Endothelial cell (in vitro differentiated cells): Measurements from ENCODE around the gene MYO18B. TPM values are rescaled to one million over a fixed set of nuclear protein-coding genes. Genes with fewer than 3 reads are reported as not detected.

Source experiments
- DNase-seq: peaks from one replicate; pipeline ENCODE4 v3.0.0; 2021; ENCODE audit warnings: low spot score
- H3K27ac Mint-ChIP-seq: one replicate; pipeline ENCODE4 v1.8.0; 2021; ENCODE audit warnings: mixed read lengths, inconsistent platforms; ENCODE audit not compliant: unreplicated experiment
- H3K27me3 Mint-ChIP-seq: one replicate; pipeline ENCODE4 v1.8.0; 2021; ENCODE audit warnings: mild to moderate bottlenecking, moderate library complexity, mixed read lengths, inconsistent platforms; ENCODE audit not compliant: unreplicated experiment
- H3K36me3 Mint-ChIP-seq: one replicate; pipeline ENCODE4 v1.8.0; 2021; ENCODE audit warnings: mild to moderate bottlenecking, low read depth, mixed read lengths, inconsistent platforms; ENCODE audit not compliant: unreplicated experiment
- H3K4me1 Mint-ChIP-seq: one replicate; pipeline ENCODE4 v1.8.0; 2021; ENCODE audit warnings: mild to moderate bottlenecking, mixed read lengths, inconsistent platforms; ENCODE audit not compliant: unreplicated experiment
- H3K4me3 Mint-ChIP-seq: one replicate; pipeline ENCODE4 v1.8.0; 2021; ENCODE audit warnings: mild to moderate bottlenecking, mixed read lengths, inconsistent platforms; ENCODE audit not compliant: unreplicated experiment
- H3K9me3 Mint-ChIP-seq: one replicate; pipeline ENCODE4 v1.8.0; 2021; ENCODE audit warnings: mixed read lengths, inconsistent platforms; ENCODE audit not compliant: unreplicated experiment
- total RNA-seq: library from RNA; stranded (reverse); fragmentation: NEBNext Ultra II Directional; extraction: Animal tissue kit (Norgen Biotek cat#: 25700); gene quantifications from one replicate; pipeline ENCODE4 v1.2.1, GENCODE V29; 2021; ENCODE audit not compliant: unreplicated experiment
- TF ChIP-seq, protein P1 (sequence below): fragments of 200-600 bp; sonication (generic); IDR thresholded peaks from one replicate; pipeline ENCODE4 v1.5.0; 2021; ENCODE audit warnings: antibody characterized with exemption; ENCODE audit not compliant: unreplicated experiment

Gene MYO18B
- total RNA-seq, 1 donor from 2014 or later: not detected

DNA sequence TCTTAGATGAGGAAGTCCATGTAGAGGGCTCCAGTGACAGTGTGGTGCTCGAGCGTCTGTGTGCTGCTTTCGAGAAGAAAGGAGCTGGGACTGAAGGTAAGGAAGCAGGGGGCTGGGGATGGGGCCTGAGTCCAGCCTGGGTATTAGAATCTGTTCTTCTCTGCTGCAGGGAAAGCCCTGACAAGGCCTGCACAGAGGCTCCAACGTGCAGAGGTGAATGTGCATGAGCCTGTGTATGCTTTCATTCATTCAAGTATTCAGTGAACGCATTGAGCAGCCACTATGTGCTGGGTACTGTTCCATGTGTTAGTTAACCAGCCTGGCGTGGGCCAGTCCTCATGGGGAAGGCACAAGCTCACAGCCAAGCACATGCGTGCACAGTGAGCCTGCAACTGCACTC is 93.4 kb downstream of the MYO18B start:
- DNase-seq: no peak
- Mint-ChIP-seq H3K36me3 (no peaks in the 10 kb centered on the region), H3K9me3 (no peaks in the 10 kb centered on the region), H3K27ac (no peak overlapping the region), H3K4me1 (no peaks in the 10 kb centered on the region), H3K4me3 (no peak overlapping the region), H3K27me3 (peaks cover 3% of the 10 kb centered on the region)
- TF ChIP-seq, protein P1, sequence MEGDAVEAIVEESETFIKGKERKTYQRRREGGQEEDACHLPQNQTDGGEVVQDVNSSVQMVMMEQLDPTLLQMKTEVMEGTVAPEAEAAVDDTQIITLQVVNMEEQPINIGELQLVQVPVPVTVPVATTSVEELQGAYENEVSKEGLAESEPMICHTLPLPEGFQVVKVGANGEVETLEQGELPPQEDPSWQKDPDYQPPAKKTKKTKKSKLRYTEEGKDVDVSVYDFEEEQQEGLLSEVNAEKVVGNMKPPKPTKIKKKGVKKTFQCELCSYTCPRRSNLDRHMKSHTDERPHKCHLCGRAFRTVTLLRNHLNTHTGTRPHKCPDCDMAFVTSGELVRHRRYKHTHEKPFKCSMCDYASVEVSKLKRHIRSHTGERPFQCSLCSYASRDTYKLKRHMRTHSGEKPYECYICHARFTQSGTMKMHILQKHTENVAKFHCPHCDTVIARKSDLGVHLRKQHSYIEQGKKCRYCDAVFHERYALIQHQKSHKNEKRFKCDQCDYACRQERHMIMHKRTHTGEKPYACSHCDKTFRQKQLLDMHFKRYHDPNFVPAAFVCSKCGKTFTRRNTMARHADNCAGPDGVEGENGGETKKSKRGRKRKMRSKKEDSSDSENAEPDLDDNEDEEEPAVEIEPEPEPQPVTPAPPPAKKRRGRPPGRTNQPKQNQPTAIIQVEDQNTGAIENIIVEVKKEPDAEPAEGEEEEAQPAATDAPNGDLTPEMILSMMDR: no peak

DNA sequence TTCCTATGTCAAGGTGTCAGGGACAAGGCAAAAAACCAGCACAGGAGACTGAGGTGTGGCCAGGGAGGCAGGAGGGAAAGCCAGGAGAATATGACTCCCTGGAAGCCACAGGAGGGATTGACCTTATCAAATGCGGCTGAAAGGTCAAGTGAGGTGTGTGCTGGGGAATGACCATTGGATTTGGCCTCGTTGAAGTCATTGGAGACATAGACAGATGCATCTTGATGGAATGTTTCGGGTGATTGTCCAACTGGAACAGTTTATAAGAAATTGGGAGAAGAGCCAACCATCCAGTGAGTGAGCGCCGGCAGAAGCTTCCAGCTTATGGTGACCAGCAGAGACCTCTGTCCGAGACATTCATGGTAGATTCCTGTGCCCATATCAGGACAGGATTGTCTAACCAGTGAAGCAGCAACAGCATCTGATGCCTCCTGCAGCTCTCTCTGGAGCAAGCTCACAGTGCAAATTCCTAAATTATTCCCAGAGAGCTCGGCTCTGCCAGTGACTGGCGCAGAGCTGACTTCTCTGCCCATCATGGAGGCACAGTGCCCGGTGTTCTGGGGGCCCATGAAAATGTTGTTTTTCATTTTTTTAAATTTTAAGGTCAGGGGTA is 95.4 kb downstream of the MYO18B start:
- TF ChIP-seq, protein P1: no peak
- H3K27ac Mint-ChIP-seq: no peak overlapping the region
- H3K9me3 Mint-ChIP-seq: no peaks in the 10 kb centered on the region
- no peaks in the 10 kb centered on the region for H3K4me1 Mint-ChIP-seq
- H3K36me3 Mint-ChIP-seq: no peaks in the 10 kb centered on the region
- DNase-seq: no peak
- H3K4me3 Mint-ChIP-seq: no peak overlapping the region
- H3K27me3 Mint-ChIP-seq: peaks cover 3% of the 10 kb centered on the region

DNA sequence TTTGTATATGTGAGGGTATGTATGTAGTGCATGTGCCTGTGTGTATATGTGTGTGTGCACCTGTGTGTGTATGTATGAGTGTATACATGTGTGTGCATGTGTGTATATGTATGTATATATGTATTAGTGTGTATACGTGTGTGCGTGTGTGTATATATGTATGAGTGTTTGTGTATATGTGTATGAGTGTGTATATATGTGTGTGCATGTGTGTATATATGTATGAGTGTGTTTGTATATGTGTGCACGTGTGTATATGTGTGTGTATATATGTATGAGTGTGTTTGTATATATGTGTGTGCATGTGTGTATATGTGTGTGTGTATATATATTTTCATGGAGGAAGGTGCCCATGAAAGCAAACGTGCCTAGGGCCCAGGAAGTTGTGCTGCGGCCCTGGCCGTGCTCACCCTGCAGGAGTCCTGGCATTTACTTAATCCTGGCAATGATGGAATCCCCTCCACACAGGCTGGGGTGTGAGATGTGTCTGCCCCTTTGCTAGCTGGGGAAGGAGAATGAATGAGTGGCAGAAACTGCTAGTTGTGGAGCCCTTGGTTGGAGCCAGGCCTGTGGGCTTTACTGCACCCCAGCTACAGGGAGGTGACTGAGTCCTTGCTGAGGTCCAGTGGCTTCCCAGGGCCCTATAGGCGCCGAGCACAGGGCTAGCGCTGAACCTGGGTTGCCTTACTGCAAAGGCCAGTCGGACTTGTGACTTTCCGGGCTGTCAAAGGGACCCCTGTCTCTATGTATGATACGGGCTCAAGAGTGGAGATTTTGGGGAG is 97.2 kb downstream of the MYO18B start:
- no peak for DNase-seq
- Mint-ChIP-seq H3K9me3 (no peaks in the 10 kb centered on the region), H3K4me3 (no peak overlapping the region), H3K27me3 (peaks cover 3% of the 10 kb centered on the region), H3K27ac (no peak overlapping the region), H3K4me1 (no peaks in the 10 kb centered on the region), H3K36me3 (no peaks in the 10 kb centered on the region)
- TF ChIP-seq, protein P1: no peak

- no peak for DNase-seq
- Mint-ChIP-seq H3K27ac (no peak overlapping the region), H3K36me3 (no peaks in the 10 kb centered on the region), H3K9me3 (no peaks in the 10 kb centered on the region), H3K27me3 (peaks cover 3% of the 10 kb centered on the region), H3K4me1 (no peaks in the 10 kb centered on the region), H3K4me3 (no peak overlapping the region)
- TF ChIP-seq, protein P1: no peak
Observed at GRCh38 chr22:25839755-25840154, 97.8 kb downstream of the MYO18B start.

DNA sequence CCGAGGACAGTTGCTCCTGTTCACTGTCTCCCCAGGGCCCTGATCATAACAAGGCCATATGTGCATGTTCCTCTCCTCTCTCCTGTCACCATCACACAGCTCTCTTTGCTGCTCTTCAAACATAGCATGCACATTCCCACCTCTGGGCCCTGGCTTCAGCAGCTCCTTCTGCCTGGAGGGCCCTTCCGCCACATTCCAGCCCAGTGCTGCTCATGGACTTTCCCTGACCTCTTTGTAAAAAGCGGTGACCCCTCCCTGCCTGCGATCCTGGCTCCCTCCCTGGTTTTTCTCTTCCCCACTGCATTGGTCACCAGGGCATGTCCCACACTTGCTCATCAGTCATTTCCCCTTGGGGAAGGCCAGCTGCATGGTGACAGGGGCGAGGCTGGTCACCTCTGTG is 98.2 kb downstream of the MYO18B start:
- peaks cover 3% of the 10 kb centered on the region for H3K27me3 Mint-ChIP-seq
- no peak overlapping the region for H3K27ac Mint-ChIP-seq
- no peak for DNase-seq
- no peaks in the 10 kb centered on the region for H3K9me3 Mint-ChIP-seq
- no peak overlapping the region for H3K4me3 Mint-ChIP-seq
- H3K4me1 Mint-ChIP-seq: no peaks in the 10 kb centered on the region
- TF ChIP-seq, protein P1: no peak
- no peaks in the 10 kb centered on the region for H3K36me3 Mint-ChIP-seq
